ENCODE results near the gene OXGR1.
"Not testable (repeated sequence)": the region's sequence is repeated elsewhere in the genome, so short reads cannot be mapped to it uniquely, and the experiment has no call there.

Gene OXGR1

GRCh38 chr13:96992633-96993032 is 1.6 kb downstream of the OXGR1 start:
- Histone ChIP-seq H3K27me3 (ENCODE audit: control insufficient read depth in 1 of 2, insufficient read depth in 2 of 2, low read length in 2 of 2) (peaks cover 13 to 37% of the 10 kb centered on the region in 2 donors), H3K9me3 (ENCODE audit: control insufficient read depth in 2 of 2, low read length in 2 of 2) (no peaks in the 10 kb centered on the region), H3K9ac (ENCODE audit: low read length in 2 of 2) (no peak overlapping the region), H3K36me3 (ENCODE audit: control insufficient read depth in 2 of 2, insufficient read depth in 2 of 2, low read length in 2 of 2) (no peaks in the 10 kb centered on the region), H3K27ac (ENCODE audit: low read length) (no peak overlapping the region), H3K4me1 (ENCODE audit: control insufficient read depth, insufficient read depth, low read length) (peaks cover 3% of the 10 kb centered on the region), H3K4me3 (ENCODE audit: low read length in 2 of 2) (no peak overlapping the region)

- Histone ChIP-seq H3K9ac (ENCODE audit: low read length in 2 of 2) (no peak overlapping the region), H3K36me3 (ENCODE audit: control insufficient read depth in 2 of 2, insufficient read depth in 2 of 2, low read length in 2 of 2) (no peaks in the 10 kb centered on the region), H3K27ac (ENCODE audit: low read length) (no peak overlapping the region), H3K4me1 (ENCODE audit: control insufficient read depth, insufficient read depth, low read length) (peaks cover 3% of the 10 kb centered on the region), H3K4me3 (ENCODE audit: low read length in 2 of 2) (no peak overlapping the region), H3K27me3 (ENCODE audit: control insufficient read depth in 1 of 2, insufficient read depth in 2 of 2, low read length in 2 of 2) (peaks cover 13 to 30% of the 10 kb centered on the region in 2 donors), H3K9me3 (ENCODE audit: control insufficient read depth in 2 of 2, low read length in 2 of 2) (no peaks in the 10 kb centered on the region)
Observed at GRCh38 chr13:96991072-96991471, 3.2 kb downstream of the OXGR1 start.

- Histone ChIP-seq H3K27me3 (ENCODE audit: control insufficient read depth in 1 of 2, insufficient read depth in 2 of 2, low read length in 2 of 2) (peaks cover 6 to 9% of the 10 kb centered on the region in 2 donors), H3K9ac (ENCODE audit: low read length in 2 of 2) (no peak overlapping the region), H3K4me1 (ENCODE audit: control insufficient read depth, insufficient read depth, low read length) (no peaks in the 10 kb centered on the region), H3K27ac (ENCODE audit: low read length) (no peak overlapping the region), H3K4me3 (ENCODE audit: low read length in 2 of 2) (no peak overlapping the region), H3K9me3 (ENCODE audit: control insufficient read depth in 2 of 2, low read length in 2 of 2) (no peaks in the 10 kb centered on the region), H3K36me3 (ENCODE audit: control insufficient read depth in 2 of 2, insufficient read depth in 2 of 2, low read length in 2 of 2) (no peaks in the 10 kb centered on the region)
Observed at GRCh38 chr13:96988441-96988840, 5.8 kb downstream of the OXGR1 start.

- H3K27ac ChIP-seq (ENCODE audit: low read length): no peak overlapping the region
- no peaks in the 10 kb centered on the region for H3K27me3 ChIP-seq (ENCODE audit: control insufficient read depth in 1 of 2, insufficient read depth in 2 of 2, low read length in 2 of 2)
- peak overlapping the region in 1 of 2 donors; percentile 3 for H3K4me3 ChIP-seq (ENCODE audit: low read length in 2 of 2)
- no peaks in the 10 kb centered on the region for H3K4me1 ChIP-seq (ENCODE audit: control insufficient read depth, insufficient read depth, low read length)
- H3K9ac ChIP-seq (ENCODE audit: low read length in 2 of 2): no peak overlapping the region
- H3K36me3 ChIP-seq (ENCODE audit: control insufficient read depth in 2 of 2, insufficient read depth in 2 of 2, low read length in 2 of 2): no peaks in the 10 kb centered on the region
- no peaks in the 10 kb centered on the region for H3K9me3 ChIP-seq (ENCODE audit: control insufficient read depth in 2 of 2, low read length in 2 of 2)
Observed at GRCh38 chr13:96984051-96984508, 10.2 kb downstream of the OXGR1 start.

- Histone ChIP-seq H3K27me3 (ENCODE audit: control insufficient read depth in 1 of 2, insufficient read depth in 2 of 2, low read length in 2 of 2) (no peaks in the 10 kb centered on the region), H3K4me1 (ENCODE audit: control insufficient read depth, insufficient read depth, low read length) (no peaks in the 10 kb centered on the region), H3K36me3 (ENCODE audit: control insufficient read depth in 2 of 2, insufficient read depth in 2 of 2, low read length in 2 of 2) (no peaks in the 10 kb centered on the region), H3K9ac (ENCODE audit: low read length in 2 of 2) (no peak overlapping the region), H3K4me3 (ENCODE audit: low read length in 2 of 2) (no peak overlapping the region), H3K27ac (ENCODE audit: low read length) (no peak overlapping the region), H3K9me3 (ENCODE audit: control insufficient read depth in 2 of 2, low read length in 2 of 2) (peaks cover 0 to 3% of the 10 kb centered on the region in 2 donors)
Observed at GRCh38 chr13:96982672-96983071, 11.6 kb downstream of the OXGR1 start.

- H3K9ac ChIP-seq (ENCODE audit: low read length in 2 of 2); H3K9me3 ChIP-seq (ENCODE audit: control insufficient read depth in 2 of 2, low read length in 2 of 2); H3K4me1 ChIP-seq (ENCODE audit: control insufficient read depth, insufficient read depth, low read length); H3K27ac ChIP-seq (ENCODE audit: low read length); H3K27me3 ChIP-seq (ENCODE audit: control insufficient read depth in 1 of 2, insufficient read depth in 2 of 2, low read length in 2 of 2); H3K4me3 ChIP-seq (ENCODE audit: low read length in 2 of 2); H3K36me3 ChIP-seq (ENCODE audit: control insufficient read depth in 2 of 2, insufficient read depth in 2 of 2, low read length in 2 of 2): not testable (repeated sequence)
Observed at GRCh38 chr13:96979861-96980260, 14.4 kb downstream of the OXGR1 start.

GRCh38 chr13:96968027-96968426 is 26.2 kb downstream of the OXGR1 start:
- H3K4me3 ChIP-seq (ENCODE audit: low read length in 2 of 2): no peak overlapping the region
- peaks cover 6 to 20% of the 10 kb centered on the region in 2 donors for H3K9me3 ChIP-seq (ENCODE audit: control insufficient read depth in 2 of 2, low read length in 2 of 2)
- H3K36me3 ChIP-seq (ENCODE audit: control insufficient read depth in 2 of 2, insufficient read depth in 2 of 2, low read length in 2 of 2): no peaks in the 10 kb centered on the region
- no peak overlapping the region for H3K9ac ChIP-seq (ENCODE audit: low read length in 2 of 2)
- H3K27ac ChIP-seq (ENCODE audit: low read length): no peak overlapping the region
- H3K27me3 ChIP-seq (ENCODE audit: control insufficient read depth in 1 of 2, insufficient read depth in 2 of 2, low read length in 2 of 2): no peaks in the 10 kb centered on the region
- no peaks in the 10 kb centered on the region for H3K4me1 ChIP-seq (ENCODE audit: control insufficient read depth, insufficient read depth, low read length)

- no peaks in the 10 kb centered on the region for H3K27me3 ChIP-seq (ENCODE audit: control insufficient read depth in 1 of 2, insufficient read depth in 2 of 2, low read length in 2 of 2)
- no peak overlapping the region for H3K9ac ChIP-seq (ENCODE audit: low read length in 2 of 2)
- no peak overlapping the region for H3K27ac ChIP-seq (ENCODE audit: low read length)
- H3K4me3 ChIP-seq (ENCODE audit: low read length in 2 of 2): no peak overlapping the region
- H3K36me3 ChIP-seq (ENCODE audit: control insufficient read depth in 2 of 2, insufficient read depth in 2 of 2, low read length in 2 of 2): no peaks in the 10 kb centered on the region
- H3K4me1 ChIP-seq (ENCODE audit: control insufficient read depth, insufficient read depth, low read length): no peaks in the 10 kb centered on the region
- H3K9me3 ChIP-seq (ENCODE audit: control insufficient read depth in 2 of 2, low read length in 2 of 2): peaks cover 6 to 20% of the 10 kb centered on the region in 2 donors
Observed at GRCh38 chr13:96967248-96967745, 27.0 kb downstream of the OXGR1 start.

GRCh38 chr13:96966415-96967102 is 27.7 kb downstream of the OXGR1 start:
- Histone ChIP-seq H3K36me3 (ENCODE audit: control insufficient read depth in 2 of 2, insufficient read depth in 2 of 2, low read length in 2 of 2) (no peaks in the 10 kb centered on the region), H3K4me1 (ENCODE audit: control insufficient read depth, insufficient read depth, low read length) (no peaks in the 10 kb centered on the region), H3K27ac (ENCODE audit: low read length) (no peak overlapping the region), H3K4me3 (ENCODE audit: low read length in 2 of 2) (no peak overlapping the region), H3K27me3 (ENCODE audit: control insufficient read depth in 1 of 2, insufficient read depth in 2 of 2, low read length in 2 of 2) (no peaks in the 10 kb centered on the region), H3K9me3 (ENCODE audit: control insufficient read depth in 2 of 2, low read length in 2 of 2) (peaks cover 6 to 20% of the 10 kb centered on the region in 2 donors), H3K9ac (ENCODE audit: low read length in 2 of 2) (no peak overlapping the region)

- no peaks in the 10 kb centered on the region for H3K4me1 ChIP-seq (ENCODE audit: control insufficient read depth, insufficient read depth, low read length)
- peaks cover 5 to 18% of the 10 kb centered on the region in 2 donors for H3K9me3 ChIP-seq (ENCODE audit: control insufficient read depth in 2 of 2, low read length in 2 of 2)
- no peak overlapping the region for H3K4me3 ChIP-seq (ENCODE audit: low read length in 2 of 2)
- H3K27ac ChIP-seq (ENCODE audit: low read length): no peak overlapping the region
- no peaks in the 10 kb centered on the region for H3K36me3 ChIP-seq (ENCODE audit: control insufficient read depth in 2 of 2, insufficient read depth in 2 of 2, low read length in 2 of 2)
- H3K27me3 ChIP-seq (ENCODE audit: control insufficient read depth in 1 of 2, insufficient read depth in 2 of 2, low read length in 2 of 2): no peaks in the 10 kb centered on the region
- no peak overlapping the region for H3K9ac ChIP-seq (ENCODE audit: low read length in 2 of 2)
Observed at GRCh38 chr13:96963786-96964475, 30.3 kb downstream of the OXGR1 start.

- Histone ChIP-seq H3K9me3 (ENCODE audit: control insufficient read depth in 2 of 2, low read length in 2 of 2) (no peaks in the 10 kb centered on the region), H3K36me3 (ENCODE audit: control insufficient read depth in 2 of 2, insufficient read depth in 2 of 2, low read length in 2 of 2) (no peaks in the 10 kb centered on the region), H3K27me3 (ENCODE audit: control insufficient read depth in 1 of 2, insufficient read depth in 2 of 2, low read length in 2 of 2) (no peaks in the 10 kb centered on the region), H3K27ac (ENCODE audit: low read length) (no peak overlapping the region), H3K9ac (ENCODE audit: low read length in 2 of 2) (no peak overlapping the region), H3K4me1 (ENCODE audit: control insufficient read depth, insufficient read depth, low read length) (no peaks in the 10 kb centered on the region), H3K4me3 (ENCODE audit: low read length in 2 of 2) (no peak overlapping the region)
Observed at GRCh38 chr13:96960379-96960778, 33.9 kb downstream of the OXGR1 start.
